ENCODE measurements around the gene SHTN1.

Gene SHTN1, protein sequence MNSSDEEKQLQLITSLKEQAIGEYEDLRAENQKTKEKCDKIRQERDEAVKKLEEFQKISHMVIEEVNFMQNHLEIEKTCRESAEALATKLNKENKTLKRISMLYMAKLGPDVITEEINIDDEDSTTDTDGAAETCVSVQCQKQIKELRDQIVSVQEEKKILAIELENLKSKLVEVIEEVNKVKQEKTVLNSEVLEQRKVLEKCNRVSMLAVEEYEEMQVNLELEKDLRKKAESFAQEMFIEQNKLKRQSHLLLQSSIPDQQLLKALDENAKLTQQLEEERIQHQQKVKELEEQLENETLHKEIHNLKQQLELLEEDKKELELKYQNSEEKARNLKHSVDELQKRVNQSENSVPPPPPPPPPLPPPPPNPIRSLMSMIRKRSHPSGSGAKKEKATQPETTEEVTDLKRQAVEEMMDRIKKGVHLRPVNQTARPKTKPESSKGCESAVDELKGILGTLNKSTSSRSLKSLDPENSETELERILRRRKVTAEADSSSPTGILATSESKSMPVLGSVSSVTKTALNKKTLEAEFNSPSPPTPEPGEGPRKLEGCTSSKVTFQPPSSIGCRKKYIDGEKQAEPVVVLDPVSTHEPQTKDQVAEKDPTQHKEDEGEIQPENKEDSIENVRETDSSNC

DNA sequence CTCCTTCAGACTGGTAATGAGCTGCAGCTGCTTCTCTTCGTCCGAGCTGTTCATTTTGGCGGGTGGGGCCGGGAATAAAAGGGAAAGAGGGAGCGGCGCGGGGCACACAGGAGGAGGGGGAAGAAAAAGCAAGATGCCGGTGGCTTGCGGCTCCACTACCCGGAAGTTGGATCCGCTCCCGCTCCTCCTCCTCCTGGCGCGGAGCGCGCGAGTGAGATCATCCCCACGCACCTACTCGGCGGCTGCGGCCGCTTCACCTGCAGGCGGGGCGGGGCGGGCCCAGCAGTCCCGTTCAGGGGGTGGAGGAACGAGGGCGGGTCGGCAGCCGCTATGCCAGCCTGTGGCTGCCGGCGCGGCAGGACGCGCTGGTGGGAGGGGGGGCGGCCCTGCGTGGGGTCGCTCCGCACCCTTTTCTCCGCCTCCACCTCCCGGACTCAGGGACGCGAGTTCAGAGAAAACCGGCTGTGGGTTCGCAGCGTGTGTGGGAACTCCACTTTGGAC, at the start of gene SHTN1:
Gene SHTN1 (minus strand): TSS at position 162 of the 501 bp plus-strand sequence. CDS start 108 bp downstream, at position 54.
- DNase-seq, result peak; percentile 88

DNA sequence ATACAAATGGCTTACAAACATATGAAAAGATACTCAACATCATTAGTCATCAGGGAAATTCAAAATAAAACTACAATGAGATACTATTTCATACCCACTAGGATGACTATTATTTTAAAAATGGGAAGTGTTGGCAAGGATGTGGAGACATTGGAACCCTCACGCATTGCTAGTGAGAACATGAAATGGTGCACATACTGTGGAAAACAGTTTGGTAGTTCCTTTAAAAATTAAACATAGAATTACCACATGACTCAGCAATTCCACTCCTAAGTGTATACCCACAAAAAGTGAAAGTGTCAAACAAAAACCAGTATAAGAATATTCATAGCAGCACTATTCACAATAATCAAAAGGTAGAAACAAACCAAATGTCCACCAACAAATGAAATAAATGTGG, 48.5 kb upstream of the SHTN1 start:
- DNase-seq, result no peak

DNA sequence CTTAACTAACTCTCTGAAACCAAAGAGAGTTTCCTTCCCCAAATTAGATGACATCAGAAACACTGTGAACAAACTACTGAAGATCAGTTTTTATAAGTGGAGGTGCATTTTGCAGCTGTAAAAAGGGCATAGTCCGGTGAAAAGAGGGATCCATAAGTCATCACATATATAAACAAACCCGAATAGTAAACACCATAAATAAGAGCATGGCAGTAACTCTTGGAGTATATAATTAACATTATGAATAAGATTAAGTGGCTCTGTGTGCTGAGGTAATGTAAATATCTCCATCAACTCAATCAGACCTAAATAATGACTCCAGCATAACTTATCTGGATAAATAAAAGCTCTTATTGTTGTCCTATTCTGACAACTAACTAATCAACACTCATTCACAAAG, 43.0 kb upstream of the SHTN1 start:
- DNase-seq, result peak; percentile 22

DNA sequence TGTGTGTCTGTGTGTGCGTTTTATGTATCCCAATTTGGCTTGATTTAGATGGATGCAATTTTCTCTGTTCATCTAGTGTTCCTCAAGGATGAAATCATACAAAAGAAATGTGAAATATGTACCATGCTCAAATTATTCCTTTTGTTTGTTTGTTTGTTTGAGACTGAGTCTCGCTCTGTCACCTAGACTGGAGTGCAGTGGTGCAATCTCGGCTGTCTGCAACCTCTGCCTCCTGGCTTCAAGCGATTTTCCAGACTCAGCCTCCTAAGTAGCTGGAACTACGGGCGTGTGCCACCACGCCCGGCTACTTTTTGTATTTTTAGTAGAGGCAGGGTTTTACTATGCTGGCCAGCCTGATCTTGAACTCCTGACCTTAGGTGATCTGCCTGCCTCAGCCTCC, 11.3 kb upstream of the SHTN1 start:
- DNase-seq, result no peak

DNA sequence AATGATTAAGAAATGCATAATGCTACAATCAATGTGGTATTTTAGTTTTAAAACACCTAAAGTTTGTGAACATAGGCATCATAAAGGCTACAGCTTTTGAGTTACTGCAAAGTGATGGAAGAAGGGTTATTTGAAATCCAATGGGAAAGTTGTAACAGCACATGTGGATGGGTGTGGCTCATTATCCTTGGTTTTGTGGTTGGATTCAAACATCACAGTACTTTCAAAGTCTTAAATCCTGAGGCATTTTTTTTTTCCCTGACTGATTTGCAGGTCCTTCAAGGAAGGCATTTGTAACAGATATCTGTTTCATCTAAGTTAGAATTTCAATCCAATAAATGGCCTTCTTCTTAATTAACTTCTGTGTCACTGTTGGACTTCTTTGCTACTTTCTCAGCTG, 9.8 kb upstream of the SHTN1 start:
- DNase-seq, result no peak

DNA sequence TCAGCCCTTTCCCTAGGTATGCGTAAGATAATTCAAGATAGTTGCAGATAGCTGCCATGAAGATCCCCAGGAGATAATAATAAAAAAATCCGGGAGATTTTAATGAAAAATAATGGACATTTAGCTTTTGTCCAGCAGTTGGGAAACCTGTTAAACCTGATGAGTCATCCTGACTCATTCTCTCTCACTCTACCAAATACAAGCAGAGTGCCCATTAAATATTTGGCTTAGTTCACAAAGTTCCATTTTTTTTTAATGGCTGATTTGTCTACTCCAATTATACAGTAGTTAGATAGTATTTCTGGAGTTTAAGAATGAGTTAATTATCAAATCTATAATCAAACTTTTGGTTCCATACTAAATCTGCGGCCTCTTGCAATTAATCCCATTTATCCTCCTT, 2.1 kb upstream of the SHTN1 start:
- DNase-seq, result no peak

DNA sequence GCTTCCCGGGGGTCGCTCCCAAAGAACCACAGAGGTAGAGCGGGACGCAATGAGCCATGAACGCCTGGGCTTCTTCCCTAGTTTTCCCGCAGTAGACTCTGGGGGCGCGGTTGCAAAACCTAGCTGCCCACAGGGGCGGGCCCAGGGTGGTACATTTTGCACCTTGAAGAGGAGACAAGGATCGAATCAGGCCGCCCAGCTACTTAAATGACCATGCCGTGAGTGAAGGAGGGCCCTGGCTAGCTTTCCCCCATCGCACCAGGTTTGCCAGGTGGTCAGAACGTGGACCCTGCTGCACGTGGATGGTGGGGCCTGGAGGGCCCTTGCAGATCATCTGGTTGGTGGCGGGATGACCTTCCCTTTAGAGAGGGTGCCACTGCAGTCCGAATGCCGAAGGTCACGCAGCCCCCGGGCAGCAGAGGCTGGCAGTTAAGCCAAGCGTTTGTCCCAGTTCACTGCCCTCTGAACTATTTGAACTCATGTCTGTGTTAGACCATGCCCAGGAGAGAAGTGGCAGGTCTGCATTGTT, 604 bp upstream of the SHTN1 start:
- peak; percentile 48 for DNase-seq

DNA sequence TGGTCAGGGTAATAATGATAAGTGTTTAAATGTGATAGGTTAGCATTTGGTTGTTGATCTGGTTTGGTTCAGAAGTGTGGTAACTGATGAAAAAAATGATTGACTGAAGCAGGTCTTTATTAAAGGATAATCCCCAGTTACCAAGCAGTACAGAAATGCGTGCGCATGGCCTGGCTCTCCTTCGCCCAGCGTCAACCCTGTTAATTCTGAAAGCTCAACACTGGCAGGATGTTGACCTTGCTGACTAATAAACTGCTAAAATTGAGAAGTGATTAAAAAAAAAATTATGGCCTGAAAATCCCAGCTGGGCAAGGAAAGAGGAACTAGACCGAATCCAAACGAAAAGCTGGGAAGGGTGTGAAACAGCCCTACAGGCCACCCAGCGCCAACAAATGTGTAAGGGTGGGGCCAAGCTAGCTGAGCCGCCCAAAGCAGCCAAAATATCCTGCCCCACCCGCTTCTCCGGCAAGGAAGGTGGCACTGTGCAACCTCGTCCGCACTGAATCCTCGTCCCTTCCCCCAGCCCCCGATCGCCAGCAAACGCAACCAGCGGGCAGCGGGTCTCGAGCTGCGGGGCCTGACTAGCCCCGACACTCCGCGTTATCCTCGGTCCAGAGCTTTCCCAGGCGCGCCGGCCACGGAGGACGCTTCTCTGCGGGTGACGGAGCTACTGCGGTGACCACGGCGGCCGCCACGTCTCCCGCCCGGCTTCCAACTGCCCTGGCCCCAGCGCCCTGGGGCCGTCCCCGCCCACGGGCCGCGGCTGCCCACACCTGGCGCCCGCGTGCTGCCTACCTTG, 561 bp downstream of the SHTN1 start:
- DNase-seq, result no peak

DNA sequence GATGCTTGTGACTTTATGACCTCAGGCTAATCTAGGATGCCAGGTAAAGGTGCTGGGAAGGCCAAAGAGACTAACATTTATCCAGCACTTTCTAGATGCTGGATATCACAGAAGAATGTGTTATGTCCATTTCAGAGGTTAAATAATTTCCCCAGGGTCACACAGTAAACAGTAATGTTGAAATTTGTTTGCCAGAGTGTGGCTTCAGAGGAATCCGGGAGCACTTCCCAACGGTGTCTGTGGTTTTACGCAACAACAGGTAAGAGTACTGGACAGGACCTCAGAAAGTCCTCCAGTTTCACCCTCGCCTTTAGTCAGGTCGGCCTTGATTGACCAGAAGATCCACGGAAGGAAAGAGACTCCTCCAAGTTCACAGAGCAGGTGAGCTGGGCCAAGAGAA, 1.7 kb downstream of the SHTN1 start:
- DNase-seq, result no peak

DNA sequence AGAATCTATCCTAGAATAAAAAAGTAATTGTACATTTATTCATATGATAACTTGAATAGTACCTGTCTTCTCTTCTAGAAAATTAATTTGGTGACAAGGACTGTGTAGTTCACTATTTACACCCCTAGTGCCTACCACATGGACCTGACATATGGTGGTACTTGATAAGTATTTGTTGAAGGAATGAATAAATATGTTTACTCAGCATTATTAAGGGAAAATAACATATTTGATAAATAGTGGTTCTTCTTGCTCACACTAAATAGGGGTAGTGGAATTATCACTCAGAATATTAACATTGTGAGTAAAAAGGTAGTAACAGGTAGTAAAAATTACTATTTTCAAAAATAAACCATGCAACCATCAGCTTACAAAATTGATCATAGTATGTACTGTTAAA, 2.8 kb downstream of the SHTN1 start:
- no peak for DNase-seq

DNA sequence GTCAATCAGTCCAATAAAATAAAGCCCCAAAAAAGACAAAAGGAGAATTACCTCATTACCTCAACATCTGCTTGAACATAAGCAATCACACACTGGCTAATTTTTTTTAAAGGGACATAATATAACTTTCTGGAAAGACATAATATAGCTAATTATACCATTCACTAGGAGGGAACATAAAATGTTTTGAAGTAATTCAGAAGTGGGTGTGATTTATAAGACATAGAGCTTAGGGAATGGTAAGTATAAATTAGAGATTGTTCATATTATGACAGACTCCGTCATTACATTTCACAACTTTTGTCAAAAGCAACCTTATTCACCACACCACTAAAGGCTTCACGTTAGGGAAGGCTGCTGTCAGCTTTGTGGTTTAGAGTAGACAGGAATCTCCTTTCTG, 3.8 kb downstream of the SHTN1 start:
- no peak for DNase-seq

DNA sequence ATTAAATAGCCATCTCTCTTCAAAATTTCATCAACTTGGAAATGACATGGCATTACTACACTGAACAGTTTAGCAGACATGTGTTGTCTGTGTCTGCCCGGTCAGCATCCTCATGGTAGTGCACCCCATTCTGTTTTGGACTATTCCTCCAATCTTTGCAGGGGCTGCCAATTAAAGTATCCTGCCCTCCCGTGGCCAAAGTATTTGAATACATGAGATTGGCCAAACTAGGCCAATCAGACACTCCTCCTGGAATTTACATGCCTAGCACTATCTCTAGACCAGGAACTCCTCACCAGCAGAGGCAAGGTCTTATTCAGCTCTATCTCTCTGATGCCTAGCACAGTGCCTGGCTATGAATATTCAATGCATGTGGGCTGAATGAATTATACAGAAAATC, 4.4 kb downstream of the SHTN1 start:
- DNase-seq, result no peak

DNA sequence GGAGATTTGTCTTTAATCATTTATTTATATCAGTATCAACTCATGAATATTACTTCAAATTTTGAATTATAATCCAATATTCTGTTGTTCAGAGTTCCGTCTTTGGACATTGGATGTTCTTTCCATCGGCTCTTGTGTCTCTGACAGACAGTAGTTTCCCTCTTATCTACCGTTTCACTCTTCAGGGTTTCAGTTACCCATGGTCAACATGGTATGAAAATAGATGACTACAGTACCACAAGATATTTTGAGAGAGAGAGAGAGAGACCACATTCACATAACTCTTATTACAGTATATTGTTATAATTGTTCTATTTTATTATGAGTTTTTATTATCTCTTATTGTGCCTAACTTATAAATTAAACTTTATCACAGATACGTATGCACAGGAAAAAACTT, 6.8 kb downstream of the SHTN1 start:
- DNase-seq, result no peak

DNA sequence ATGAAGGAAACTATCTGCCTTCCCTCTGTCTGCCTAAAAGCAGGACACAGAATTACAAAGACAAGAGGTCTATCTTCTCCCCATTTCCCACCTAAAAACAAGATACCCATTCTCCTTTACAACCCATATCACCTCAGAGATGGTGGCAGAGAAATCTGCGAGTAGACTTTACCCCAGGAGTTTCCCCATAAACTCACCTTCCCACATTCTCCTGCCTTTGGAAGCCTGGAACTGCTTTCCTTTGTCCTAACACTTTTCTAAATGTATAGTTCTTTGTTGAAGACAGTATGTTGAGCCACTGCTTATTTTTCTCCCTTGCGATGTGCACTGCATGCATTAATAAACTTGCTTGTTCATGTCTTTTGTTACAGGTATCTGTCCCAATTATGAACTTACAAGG, 8.0 kb downstream of the SHTN1 start:
- DNase-seq, result no peak

DNA sequence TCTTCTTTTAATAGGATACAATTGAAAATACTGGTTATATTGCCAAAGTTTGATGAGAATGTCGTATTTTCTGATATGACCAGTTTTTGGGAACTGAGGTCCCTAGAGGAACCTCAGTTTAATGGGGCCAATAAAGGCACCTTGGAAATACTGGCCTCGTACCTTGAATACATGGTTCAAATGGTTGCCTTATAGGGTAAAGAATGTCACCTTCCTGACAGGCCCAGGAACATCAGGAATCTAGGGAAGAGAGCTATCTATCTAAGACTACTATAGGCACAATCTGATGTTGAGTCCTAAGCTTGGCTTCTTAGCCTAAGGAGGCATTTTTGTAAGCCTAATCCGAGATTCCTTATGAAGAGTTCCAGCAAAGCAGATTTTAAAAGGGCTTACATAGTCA, 9.3 kb downstream of the SHTN1 start:
- DNase-seq, result no peak

DNA sequence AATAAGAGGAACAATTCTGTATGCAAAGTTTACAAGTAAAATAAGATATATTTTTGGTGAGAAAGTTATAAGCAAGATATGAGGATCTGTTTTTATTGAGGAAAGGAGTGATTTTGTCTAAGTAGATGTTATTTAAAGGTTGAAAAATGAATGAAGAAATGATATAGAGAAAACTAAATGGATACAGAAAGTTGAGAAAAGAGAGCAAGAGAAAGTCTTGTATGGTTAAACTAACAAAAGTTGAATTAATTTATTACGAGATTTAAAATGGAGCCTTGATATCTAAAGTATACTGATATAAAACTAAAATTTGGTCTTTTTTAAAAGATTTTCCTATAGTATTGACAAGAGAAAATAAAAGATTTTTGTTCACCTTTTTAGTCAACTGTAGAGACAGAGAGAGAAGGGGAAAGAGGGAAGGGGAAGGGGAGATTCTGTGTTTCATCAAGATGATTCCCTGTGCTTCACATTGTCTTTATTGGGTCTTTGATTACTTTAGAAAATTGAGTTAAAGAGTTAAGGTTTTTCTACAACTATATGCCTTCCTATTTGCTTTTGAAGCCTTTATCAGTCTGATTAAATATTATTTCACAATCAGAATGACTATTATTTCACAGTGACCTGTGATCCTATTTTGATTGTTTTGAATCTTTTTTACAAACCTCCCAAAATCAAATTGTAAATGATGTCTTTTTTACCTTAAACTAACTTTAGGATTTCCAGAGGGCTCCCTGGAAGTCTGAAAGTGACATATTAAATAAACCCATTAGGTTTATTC, 10.7 kb downstream of the SHTN1 start:
- no peak for DNase-seq

DNA sequence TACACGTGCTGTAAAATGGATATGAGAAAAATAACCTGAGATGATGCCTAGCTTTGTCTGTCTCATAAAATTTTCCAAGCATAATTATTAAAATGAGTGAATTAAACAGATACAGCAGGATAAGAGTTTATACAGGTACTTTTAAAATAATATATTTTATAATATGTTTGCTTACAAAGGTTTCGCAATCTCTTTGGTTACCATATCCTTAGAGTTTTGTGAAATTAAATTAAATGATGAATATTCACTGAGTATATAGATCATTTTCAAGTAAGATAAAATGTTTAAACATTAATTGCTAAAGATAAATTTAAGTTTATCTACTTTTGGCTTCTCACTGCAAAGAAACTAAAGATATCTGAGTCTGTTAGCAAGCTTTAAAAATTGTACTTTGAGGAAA, 11.4 kb downstream of the SHTN1 start:
- no peak for DNase-seq

DNA sequence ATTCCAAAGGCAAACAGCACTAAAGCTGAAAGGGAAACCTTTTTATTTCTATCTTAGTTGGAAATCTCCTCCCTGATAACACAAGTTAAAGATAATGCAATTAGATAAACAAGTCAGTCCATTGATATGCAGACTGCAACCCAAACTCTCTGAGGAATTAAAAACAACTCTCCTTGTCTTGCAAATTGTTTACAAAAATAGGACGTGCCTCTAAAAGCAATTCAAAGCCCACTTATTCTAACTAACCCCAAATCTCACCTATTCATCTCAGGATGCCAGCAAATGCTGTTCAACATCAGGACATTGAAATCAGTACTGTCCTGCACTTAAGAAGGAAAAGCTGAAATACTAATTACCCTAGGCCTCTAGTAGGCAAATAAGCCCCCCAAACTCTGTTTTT, 12.8 kb downstream of the SHTN1 start:
- DNase-seq, result no peak

DNA sequence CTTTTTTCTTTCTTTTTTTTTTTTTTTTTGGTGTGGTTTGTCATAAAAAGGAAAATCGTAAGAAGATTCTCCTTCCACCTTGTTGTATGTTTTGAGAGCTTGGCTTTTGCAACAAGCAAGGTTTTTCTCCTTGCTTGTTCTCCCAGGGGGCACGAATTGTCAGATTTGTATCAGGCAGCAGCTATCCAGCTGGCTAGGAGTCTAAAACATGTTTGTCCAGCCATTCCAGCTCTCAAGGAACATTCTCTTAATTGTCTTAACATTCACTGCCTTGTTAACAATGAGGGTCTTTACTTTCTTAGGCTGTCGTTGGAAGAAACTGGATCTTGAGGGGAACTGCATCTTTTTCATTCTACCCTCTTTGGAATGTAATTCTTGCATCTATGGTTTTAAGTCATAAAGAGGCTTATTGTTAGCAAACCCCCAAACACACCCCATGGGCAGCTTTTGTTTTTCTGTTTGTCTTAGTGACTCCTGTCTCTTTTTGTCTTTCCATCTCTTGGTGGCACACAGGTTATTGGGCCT, 14.6 kb downstream of the SHTN1 start:
- no peak for DNase-seq

DNA sequence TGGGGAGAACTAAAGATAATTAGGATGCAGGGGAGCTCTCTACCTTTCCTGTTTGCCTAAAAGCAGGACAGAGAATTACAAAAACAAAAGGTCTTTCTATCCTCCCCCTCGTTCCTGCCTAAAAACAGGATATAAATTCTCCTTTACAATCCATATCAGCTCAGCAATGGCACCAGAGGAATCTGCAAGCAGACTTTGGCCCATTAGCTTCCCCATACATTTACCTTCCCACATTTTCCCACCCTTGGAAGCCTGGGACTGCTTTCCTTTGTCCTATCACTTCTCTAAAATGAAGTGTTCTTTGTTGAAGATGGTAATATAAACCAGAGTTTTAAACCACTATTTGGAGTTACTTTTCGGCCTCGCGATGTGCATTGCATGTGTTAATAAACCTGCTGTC, 15.5 kb downstream of the SHTN1 start:
- no peak for DNase-seq

DNA sequence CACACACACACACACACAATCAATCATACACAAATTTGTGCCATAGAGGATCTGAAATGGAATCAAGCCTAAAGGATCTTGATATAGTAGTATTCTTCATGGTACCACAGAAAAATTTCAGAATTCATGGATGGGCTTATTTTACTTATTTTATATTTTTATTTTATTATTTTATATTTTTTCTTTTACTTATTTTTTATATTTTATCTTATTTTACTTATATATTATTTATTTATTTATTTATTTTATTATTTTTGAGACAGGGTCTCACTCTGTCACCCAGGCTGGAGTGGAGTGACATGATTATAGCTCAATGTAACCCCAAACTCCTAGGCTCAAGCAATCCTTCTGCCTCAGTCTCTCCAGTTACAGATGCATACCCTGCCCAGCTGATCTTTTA, 16.7 kb downstream of the SHTN1 start:
- no peak for DNase-seq

DNA sequence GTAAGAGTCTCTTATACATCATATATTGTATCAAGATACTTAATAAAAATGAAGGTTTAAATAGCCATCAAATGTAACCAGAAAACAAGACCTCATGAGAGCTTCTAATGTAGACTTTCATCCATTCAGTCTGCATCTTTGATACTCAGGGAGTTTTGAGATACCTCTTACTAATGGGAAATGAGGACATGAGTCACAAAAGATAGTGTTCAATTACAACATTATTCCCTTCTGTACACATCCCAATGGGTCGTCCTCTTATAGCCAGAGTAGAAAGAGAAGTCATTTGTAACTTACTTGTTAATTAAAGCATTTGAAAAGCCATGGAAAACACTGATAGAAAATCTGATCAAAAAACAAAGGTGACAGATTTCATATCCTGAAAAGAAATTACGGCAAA, 19.4 kb downstream of the SHTN1 start:
- no peak for DNase-seq

All from DMS153 (cell line).